H9 (cell line): ENCODE measurements around the gene TPD52L2. TPM values are rescaled to one million over a fixed set of nuclear protein-coding genes. Genes with fewer than 3 reads are reported as not detected.

Experiments
- DNase-seq: peaks from one replicate; pipeline ENCODE4 v3.0.0-alpha.2; 2017
- H2AFZ ChIP-seq: one replicate; pipeline ENCODE4 v1.6.1; 2013; ENCODE audit warnings: mild to moderate bottlenecking, low read length, control low read depth, moderate library complexity
- H2AK5ac ChIP-seq: 2 replicates; pipeline ENCODE4 v1.6.1; 2013; ENCODE audit warnings: low read length, control low read depth, mixed read lengths; ENCODE audit not compliant: insufficient read length
- H2BK120ac ChIP-seq: one replicate; pipeline ENCODE4 v1.6.1; 2013; ENCODE audit warnings: low read depth, mild to moderate bottlenecking, low read length, control low read depth, inconsistent platforms; ENCODE audit not compliant: poor library complexity, severe bottlenecking
- H2BK12ac ChIP-seq: 2 replicates; pipeline ENCODE4 v1.6.1; 2013; ENCODE audit warnings: low read length, control low read depth, mixed read lengths, low read depth; ENCODE audit not compliant: insufficient read length
- H2BK15ac ChIP-seq: 2 replicates; pipeline ENCODE4 v1.6.1; 2013; ENCODE audit warnings: low read depth, low read length, control low read depth
- H2BK20ac ChIP-seq: one replicate; pipeline ENCODE4 v1.6.1; 2013; ENCODE audit warnings: low read depth, mild to moderate bottlenecking, low read length, control low read depth, inconsistent platforms; ENCODE audit not compliant: poor library complexity, severe bottlenecking
- H2BK5ac ChIP-seq: 2 replicates; pipeline ENCODE4 v1.6.1; 2013; ENCODE audit warnings: low read length, control low read depth, mixed read lengths; ENCODE audit not compliant: insufficient read length
- H3K14ac ChIP-seq: 2 replicates; pipeline ENCODE4 v1.6.1; 2013; ENCODE audit warnings: low read length, control low read depth; ENCODE audit not compliant: insufficient read depth
- H3K18ac ChIP-seq: 2 replicates; pipeline ENCODE4 v1.6.1; 2013; ENCODE audit warnings: low read depth, mild to moderate bottlenecking, mixed read lengths, low read length, control low read depth; ENCODE audit not compliant: insufficient read length
- H3K23ac ChIP-seq: 2 replicates; pipeline ENCODE4 v1.6.1; 2013; ENCODE audit warnings: low read length, control low read depth, mixed read lengths, low read depth; ENCODE audit not compliant: insufficient read length
- H3K23me2 ChIP-seq: 2 replicates; pipeline ENCODE4 v1.6.1; 2013; ENCODE audit warnings: low read depth, mild to moderate bottlenecking, mixed read lengths, low read length, control low read depth; ENCODE audit not compliant: insufficient read length, poor library complexity, severe bottlenecking
- H3K27ac ChIP-seq: 2 replicates; pipeline ENCODE4 v1.5.1; 2013; ENCODE audit warnings: low read length, control low read depth, mixed read lengths, low read depth; ENCODE audit not compliant: insufficient read length
- H3K27me3 ChIP-seq: 2 replicates; pipeline ENCODE4 v1.6.1; 2013; ENCODE audit warnings: low read length, control low read depth, inconsistent platforms; ENCODE audit not compliant: insufficient read depth
- H3K4ac ChIP-seq: 2 replicates; pipeline ENCODE4 v1.6.1; 2013; ENCODE audit warnings: low read depth, mild to moderate bottlenecking, control low read depth, inconsistent platforms, low read length, moderate library complexity
- H3K4me1 ChIP-seq: 2 replicates; pipeline ENCODE4 v1.6.1; 2013; ENCODE audit warnings: low read length, control low read depth, inconsistent platforms; ENCODE audit not compliant: insufficient read depth
- H3K4me2 ChIP-seq: 2 replicates; pipeline ENCODE4 v1.6.1; 2013; ENCODE audit warnings: low read length, control low read depth, mixed read lengths; ENCODE audit not compliant: insufficient read length, insufficient read depth
- H3K56ac ChIP-seq: 2 replicates; pipeline ENCODE4 v1.6.1; 2013; ENCODE audit warnings: low read depth, mild to moderate bottlenecking, mixed read lengths, low read length, control low read depth; ENCODE audit not compliant: insufficient read length
- H3K79me1 ChIP-seq: 2 replicates; pipeline ENCODE4 v1.6.1; 2013; ENCODE audit warnings: low read depth, mild to moderate bottlenecking, moderate library complexity, low read length, control low read depth, inconsistent platforms; ENCODE audit not compliant: insufficient read depth, poor library complexity, severe bottlenecking
- H3K79me2 ChIP-seq: 2 replicates; pipeline ENCODE4 v1.6.1; 2013; ENCODE audit warnings: low read length, control low read depth, inconsistent platforms; ENCODE audit not compliant: insufficient read depth
- H3K9ac ChIP-seq: 2 replicates; pipeline ENCODE4 v1.6.1; 2013; ENCODE audit warnings: low read length, control low read depth, mixed read lengths; ENCODE audit not compliant: insufficient read length; ENCODE audit errors: extremely low read depth
- H3K9me3 ChIP-seq: one replicate; pipeline ENCODE4 v1.6.1; 2013; ENCODE audit warnings: low read depth, low read length, inconsistent platforms; ENCODE audit not compliant: control insufficient read depth
- H3T11ph ChIP-seq: one replicate; pipeline ENCODE4 v1.6.1; 2013; ENCODE audit warnings: mild to moderate bottlenecking, low read length, control low read depth, inconsistent platforms
- H4K20me1 ChIP-seq: one replicate; pipeline ENCODE4 v1.6.1; 2013; ENCODE audit not compliant: control insufficient read depth, insufficient read length, insufficient read depth
- H4K5ac ChIP-seq: 2 replicates; pipeline ENCODE4 v1.6.1; 2013; ENCODE audit warnings: low read depth, mild to moderate bottlenecking, mixed read lengths, low read length, control low read depth; ENCODE audit not compliant: insufficient read length
- H4K8ac ChIP-seq: replicated peaks from 2 replicates; pipeline ENCODE4 v1.6.1; 2013; ENCODE audit warnings: low read length, control low read depth, mixed read lengths, low read depth; ENCODE audit not compliant: insufficient read length
- H4K91ac ChIP-seq: 2 replicates; pipeline ENCODE4 v1.6.1; 2013; ENCODE audit warnings: low read depth, mild to moderate bottlenecking, moderate library complexity, mixed read lengths, low read length, control low read depth; ENCODE audit not compliant: insufficient read length
- H3K27ac Mint-ChIP-seq, 3 experiments: 2 replicates in 2 of 3; 3 replicates in 1 of 3; pipeline ENCODE4 v1.8.0; 2020 to 2021; ENCODE audit warnings: mixed read lengths in 3 of 3, mild to moderate bottlenecking in 1 of 3, moderate library complexity in 1 of 3
- H3K27me3 Mint-ChIP-seq: 2 replicates; pipeline ENCODE4 v1.8.0; 2021; ENCODE audit warnings: low read depth, mild to moderate bottlenecking, moderate library complexity, mixed read lengths
- H3K36me3 Mint-ChIP-seq, 3 experiments: 2 replicates in 2 of 3; 3 replicates in 1 of 3; pipeline ENCODE4 v1.8.0; 2020 to 2021; ENCODE audit warnings: low read depth in 3 of 3, mixed read lengths in 3 of 3; ENCODE audit not compliant: insufficient read depth in 1 of 3
- H3K4me1 Mint-ChIP-seq, 2 experiments: 2 replicates each; pipeline ENCODE4 v1.8.0; 2020; ENCODE audit warnings: mixed read lengths in 2 of 2
- H3K4me3 Mint-ChIP-seq, 2 experiments: 2 replicates in 1 of 2; 3 replicates in 1 of 2; pipeline ENCODE4 v1.8.0; 2020 to 2021; ENCODE audit warnings: mild to moderate bottlenecking in 2 of 2, mixed read lengths in 2 of 2, moderate library complexity in 1 of 2
- H3K9me3 Mint-ChIP-seq, 2 experiments: 2 replicates in 1 of 2; 3 replicates in 1 of 2; pipeline ENCODE4 v1.8.0; 2020; ENCODE audit warnings: mild to moderate bottlenecking in 2 of 2, mixed read lengths in 2 of 2, moderate library complexity in 1 of 2
- CTCF ChIP-seq: fragments of 200-600 bp; sonication (generic); conservative IDR thresholded peaks from 3 replicates; pipeline ENCODE4 v1.8.0; 2021; ENCODE audit warnings: antibody characterized with exemption, mild to moderate bottlenecking
- WGBS: extraction: QIAGEN DNeasy Blood & Tissue Kit; methylation state at CpG from one replicate; pipeline ENCODE4 v1.1.7; 2013; ENCODE audit warnings: missing lambda C conversion rate, low lambda C conversion rate, mixed read lengths; ENCODE audit not compliant: insufficient read length; ENCODE audit errors: extremely low coverage; 5-methylcytosine and 5-hydroxymethylcytosine counted together
- total RNA-seq: library from RNA; stranded (reverse); gene quantifications from 2 replicates; pipeline ENCODE4 v1.2.1, GENCODE V29; 2021

Gene TPD52L2
- total RNA-seq, 1 experiment from 2014 or later, result 94.1 TPM

GRCh38 chr20:63900413-63900812 is 35.3 kb downstream of the TPD52L2 start:
- Histone ChIP-seq H4K5ac (no peak overlapping the region), H2BK12ac (no peak overlapping the region), H2AK5ac (no peak overlapping the region), H3K79me1 (peaks cover 4% of the 10 kb centered on the region), H4K8ac (no peak overlapping the region), H3K4ac (no peak overlapping the region), H4K20me1 (no peaks in the 10 kb centered on the region), H4K91ac (no peak overlapping the region), H2BK5ac (no peak overlapping the region), H2BK20ac (no peak overlapping the region), H2AFZ (no peak overlapping the region), H3K4me2 (no peak overlapping the region), H3K9ac (no peak overlapping the region), H3T11ph (no peak overlapping the region), H3K79me2 (peaks cover 13% of the 10 kb centered on the region; the same call in 1 of the 2 replicates), H3K23ac (no peak overlapping the region), H3K18ac (no peak overlapping the region), H3K14ac (no peak overlapping the region), H2BK15ac (no peak overlapping the region), H3K27ac (no peak overlapping the region), H2BK120ac (no peak overlapping the region), H3K27me3 (no peaks in the 10 kb centered on the region), H3K4me1 (0 out of 2 replicates have a peak, but pooled peaks cover 2% of the 10 kb centered on the region), H3K56ac (no peak overlapping the region), H3K9me3 (no peaks in the 10 kb centered on the region), H3K23me2 (no peaks in the 10 kb centered on the region)
- H3K4me3 Mint-ChIP-seq, result no peak overlapping the region
- no peaks in the 10 kb centered on the region for H3K27me3 Mint-ChIP-seq
- no peaks in the 10 kb centered on the region for H3K9me3 Mint-ChIP-seq
- H3K4me1 Mint-ChIP-seq, result peaks cover 12 to 15% of the 10 kb centered on the region in 2 experiments
- peaks cover 0 to 5% (median 2%) of the 10 kb centered on the region in 3 experiments; a peak in 4 of 7 replicates for H3K36me3 Mint-ChIP-seq
- WGBS, result no CpG with 5 or more reads among the region's 3 CpGs
- H3K27ac Mint-ChIP-seq, result no peak overlapping the region
- DNase-seq, result no peak
- no peak for TF ChIP-seq CTCF
